Neural cell (in vitro differentiated cells): ENCODE data around the gene SMOC1.

Source experiments
- CTCF ChIP-seq: fragments of 450-650 bp; IDR thresholded peaks from 2 replicates; pipeline ENCODE4 v1.5.1; 2014; ENCODE audit warnings: antibody characterized with exemption, mild to moderate bottlenecking, moderate library complexity; ENCODE audit not compliant: poor library complexity, severe bottlenecking
- EP300 ChIP-seq: fragments of 450-650 bp; conservative IDR thresholded peaks from 2 replicates; pipeline ENCODE4 v1.6.1; 2014; ENCODE audit warnings: antibody characterized with exemption, mild to moderate bottlenecking, moderate library complexity; ENCODE audit not compliant: poor library complexity, severe bottlenecking

- TF ChIP-seq CTCF (no peak), EP300 (no peak)
These were observed 10.8 kb upstream of the SMOC1 start for GRCh38 chr14:69868363-69868963.
